HG03066 (cell line): Measurements from ENCODE around the gene LSM7.
"Not testable (repeated sequence)": the region's sequence is repeated elsewhere in the genome, so short reads cannot be mapped to it uniquely, and the experiment has no call there.

ENCODE experiments used
- ATAC-seq: cut with Tn5 transposase; IDR thresholded peaks from one replicate; pipeline ENCODE4 v1.9.1; 2021; ENCODE audit warnings: low read depth; ENCODE audit not compliant: unreplicated experiment

Gene LSM7

DNA sequence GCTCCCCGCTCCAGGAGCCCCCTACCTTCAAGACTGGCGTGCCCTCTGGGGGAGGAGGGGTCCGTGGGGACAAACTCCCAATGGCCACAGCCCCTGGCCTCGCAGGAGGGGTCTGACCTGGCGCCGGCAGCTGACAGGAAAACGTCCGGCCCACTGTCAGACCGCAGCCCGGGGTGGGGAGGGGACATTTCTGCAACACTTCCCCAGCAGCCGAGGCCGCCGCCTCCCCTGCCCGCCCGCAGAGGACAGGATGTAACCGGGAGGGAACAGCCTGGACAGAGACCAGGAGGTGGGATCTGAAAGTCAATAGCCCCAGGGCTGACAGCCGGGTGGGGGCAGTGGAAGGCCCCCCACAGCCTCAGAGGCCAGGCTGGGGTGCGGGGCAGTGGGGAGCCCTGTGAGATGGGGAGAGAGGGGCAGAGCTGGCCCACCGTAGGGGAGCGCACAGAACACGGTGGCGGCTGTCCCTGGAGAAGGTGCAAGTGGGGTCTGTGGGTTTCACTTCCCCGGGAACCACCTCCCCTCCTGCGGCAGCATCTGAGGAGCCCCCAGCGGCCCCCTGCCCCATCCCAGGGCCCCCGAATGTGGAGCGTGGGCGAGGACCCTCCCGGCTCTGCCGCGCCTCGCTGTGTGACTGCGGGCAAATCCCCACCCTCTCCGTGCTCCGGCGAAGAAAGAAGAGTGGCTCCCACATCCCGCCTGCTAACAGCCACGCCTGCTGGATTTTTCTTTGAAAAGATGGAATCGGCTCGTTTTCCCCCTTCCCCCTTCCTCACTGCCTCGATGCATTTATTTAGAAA lies 46.1 kb downstream of the LSM7 start, which contains the start of gene PEAK3:
Gene PEAK3, minus strand, starts transcription at position 114 of the 800 bp plus-strand sequence. CDS start 1,244 bp downstream, outside the sequence.
- ATAC-seq = no peak

DNA sequence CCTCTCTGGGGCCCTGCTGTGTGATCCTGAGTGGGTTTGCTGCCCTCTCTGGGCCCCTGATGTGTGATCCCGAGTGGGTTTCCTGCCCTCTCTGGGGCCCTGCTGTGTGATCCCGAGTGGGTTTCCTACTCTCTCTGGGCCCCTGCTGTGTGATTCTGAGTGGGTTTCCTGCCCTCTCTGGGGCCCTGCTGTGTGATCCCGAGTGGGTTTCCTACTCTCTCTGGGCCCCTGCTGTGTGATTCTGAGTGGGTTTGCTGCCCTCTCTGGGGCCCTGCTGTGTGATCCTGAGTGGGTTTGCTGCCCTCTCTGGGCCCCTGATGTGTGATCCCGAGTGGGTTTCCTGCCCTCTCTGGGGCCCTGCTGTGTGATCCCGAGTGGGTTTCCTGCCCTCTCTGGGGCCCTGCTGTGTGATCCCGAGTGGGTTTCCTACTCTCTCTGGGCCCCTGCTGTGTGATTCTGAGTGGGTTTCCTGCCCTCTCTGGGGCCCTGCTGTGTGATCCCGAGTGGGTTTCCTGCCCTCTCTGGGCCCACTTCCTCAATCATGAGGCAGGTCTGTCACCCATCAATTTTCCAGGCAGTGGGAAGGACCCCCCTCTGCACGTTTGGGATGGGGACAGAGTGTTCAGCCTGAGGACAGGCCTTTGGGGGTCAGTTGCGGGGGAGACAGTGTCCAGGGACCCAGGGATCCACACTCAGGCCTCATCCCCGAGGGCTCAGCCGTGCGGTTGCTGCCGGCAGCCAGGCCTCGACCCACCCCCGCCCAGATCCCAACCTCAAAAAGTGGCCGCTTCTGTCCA lies 46.9 kb downstream of the LSM7 start:
- ATAC-seq = not testable (repeated sequence)

- no peak for ATAC-seq
Observed at GRCh38 chr19:2280633-2281264, 47.6 kb downstream of the LSM7 start.

- ATAC-seq = no peak
Observed at GRCh38 chr19:2278459-2279158, 49.8 kb downstream of the LSM7 start.

DNA sequence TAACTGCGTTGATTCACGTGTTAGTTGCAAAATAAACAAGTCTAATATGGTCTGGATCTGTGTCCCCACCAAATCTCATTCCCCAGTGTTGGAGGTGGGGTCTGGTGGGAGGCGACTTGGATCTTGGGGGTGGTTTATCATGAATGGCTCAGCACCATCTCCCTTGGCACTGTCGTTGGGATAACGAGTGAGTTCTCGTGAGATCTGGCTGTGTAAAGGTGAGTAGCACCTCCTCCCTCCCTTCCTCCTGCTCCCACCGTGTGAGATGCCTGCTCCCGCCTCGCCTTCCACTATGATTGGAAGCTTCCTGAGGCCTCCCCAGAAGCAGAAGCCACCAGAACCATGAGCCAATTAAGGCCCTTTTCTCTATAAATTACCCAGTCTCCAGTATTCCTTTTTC lies 51.2 kb downstream of the LSM7 start:
- ATAC-seq = no peak

DNA sequence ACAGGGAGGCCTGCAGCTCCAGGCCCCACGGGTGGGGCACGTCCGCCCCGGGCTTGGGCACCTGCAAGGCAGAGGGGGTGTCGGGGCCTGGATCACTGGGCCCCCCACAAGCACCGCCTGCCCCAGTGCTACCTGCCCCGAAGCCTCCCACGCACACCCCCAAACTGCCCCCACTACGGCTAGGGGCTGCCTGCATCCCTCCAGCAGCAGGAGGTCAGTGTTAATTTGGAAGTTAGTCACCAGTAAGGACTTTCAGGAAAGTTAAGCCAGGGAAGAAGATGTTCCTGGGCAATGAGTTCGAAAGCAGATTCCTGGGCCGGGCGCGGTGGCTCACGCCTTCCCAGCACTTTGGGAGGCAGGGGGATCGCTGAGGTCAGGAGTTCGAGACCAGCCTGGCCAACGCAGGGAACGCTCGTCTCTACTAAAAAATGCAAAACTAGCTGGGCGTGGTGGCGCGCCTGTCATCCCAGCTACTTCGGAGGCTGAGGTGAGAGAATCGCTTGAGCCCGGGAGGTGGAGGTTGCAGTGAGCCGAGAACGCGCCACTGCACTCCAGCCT lies 51.9 kb downstream of the LSM7 start:
- ATAC-seq = no peak

- ATAC-seq = no peak
Observed at GRCh38 chr19:2275588-2276428, 52.6 kb downstream of the LSM7 start.

- ATAC-seq = no peak
Observed at GRCh38 chr19:2274931-2275535, 53.4 kb downstream of the LSM7 start.

GRCh38 chr19:2274185-2274711 lies 54.1 kb downstream of the LSM7 start:
- ATAC-seq = no peak

GRCh38 chr19:2273356-2274184 lies 54.8 kb downstream of the LSM7 start:
- ATAC-seq = no peak
